Stimulated activated CD4-positive, alpha-beta T cell treated with anti-CD3 and anti-CD28 coated beads, Interleukin-15, amount 100 ng/mL, for 48 hours (primary cell): Measurements from ENCODE around the gene D2HGDH.

ENCODE experiments used
- DNase-seq, 2 donors: peaks; one replicate each; pipeline ENCODE4 v3.0.0-alpha.2; 2020; ENCODE audit warnings: low read depth in 2 of 2

D2HGDH gene

DNA sequence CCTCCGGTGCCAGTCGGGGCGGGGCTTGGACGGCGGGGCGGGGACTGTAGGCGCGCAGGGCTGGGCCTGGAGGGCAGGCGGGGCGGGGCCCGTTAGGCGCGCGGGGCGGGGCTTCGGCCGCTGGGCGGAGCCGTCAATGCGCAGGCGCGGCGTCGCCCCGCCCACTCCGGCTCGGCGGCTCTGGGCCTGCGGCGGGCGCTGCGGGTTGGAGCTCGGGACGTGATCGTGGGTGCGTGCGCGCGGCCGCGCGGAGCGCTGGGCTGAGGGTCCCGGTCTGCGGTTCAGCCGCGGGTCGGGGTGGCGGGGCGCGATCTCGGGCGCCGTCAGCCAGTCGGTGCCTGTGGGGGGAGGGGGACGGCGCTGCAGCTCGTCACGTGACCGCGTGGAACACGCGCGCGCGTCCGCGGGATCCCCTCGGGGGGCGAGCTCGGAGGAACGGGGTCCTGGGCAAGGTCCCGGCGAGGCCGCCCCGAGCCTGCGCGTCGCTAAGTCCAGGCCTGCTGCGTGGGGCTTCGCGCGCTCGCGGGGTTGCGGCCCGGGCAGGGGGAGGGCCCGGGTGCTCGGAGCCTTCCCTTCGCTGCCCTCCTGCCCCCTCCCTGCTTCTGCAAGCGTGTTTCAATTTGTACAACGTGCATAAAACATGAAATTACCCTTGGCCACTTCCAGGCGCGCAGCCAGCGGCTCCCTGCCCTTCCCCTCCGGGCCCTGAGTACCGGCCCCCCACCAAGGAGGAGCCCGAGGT is at the start of gene D2HGDH:
TSS of gene D2HGDH (plus strand) at position 164 of the 742 bp plus-strand sequence. CDS start 595 bp downstream, outside the sequence.
- peak; percentile 88 to 93 for DNase-seq

DNA sequence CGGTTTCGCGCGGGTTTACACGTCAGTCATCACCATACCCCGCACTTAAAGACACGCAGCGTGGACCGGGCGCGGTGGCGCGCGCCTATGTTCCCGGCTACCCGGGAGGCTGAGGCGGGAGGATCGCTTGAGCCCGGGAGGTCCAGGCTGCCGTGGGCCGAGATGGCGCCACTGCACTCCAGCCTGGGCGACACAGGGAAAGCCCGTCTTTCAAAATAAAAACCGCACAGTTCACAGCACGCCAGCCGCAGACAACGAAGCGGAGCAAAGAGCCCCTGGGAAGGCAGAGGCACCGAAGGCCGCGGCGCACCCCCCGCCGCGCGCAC is 48.1 kb upstream of the D2HGDH start:
- no peak for DNase-seq

DNA sequence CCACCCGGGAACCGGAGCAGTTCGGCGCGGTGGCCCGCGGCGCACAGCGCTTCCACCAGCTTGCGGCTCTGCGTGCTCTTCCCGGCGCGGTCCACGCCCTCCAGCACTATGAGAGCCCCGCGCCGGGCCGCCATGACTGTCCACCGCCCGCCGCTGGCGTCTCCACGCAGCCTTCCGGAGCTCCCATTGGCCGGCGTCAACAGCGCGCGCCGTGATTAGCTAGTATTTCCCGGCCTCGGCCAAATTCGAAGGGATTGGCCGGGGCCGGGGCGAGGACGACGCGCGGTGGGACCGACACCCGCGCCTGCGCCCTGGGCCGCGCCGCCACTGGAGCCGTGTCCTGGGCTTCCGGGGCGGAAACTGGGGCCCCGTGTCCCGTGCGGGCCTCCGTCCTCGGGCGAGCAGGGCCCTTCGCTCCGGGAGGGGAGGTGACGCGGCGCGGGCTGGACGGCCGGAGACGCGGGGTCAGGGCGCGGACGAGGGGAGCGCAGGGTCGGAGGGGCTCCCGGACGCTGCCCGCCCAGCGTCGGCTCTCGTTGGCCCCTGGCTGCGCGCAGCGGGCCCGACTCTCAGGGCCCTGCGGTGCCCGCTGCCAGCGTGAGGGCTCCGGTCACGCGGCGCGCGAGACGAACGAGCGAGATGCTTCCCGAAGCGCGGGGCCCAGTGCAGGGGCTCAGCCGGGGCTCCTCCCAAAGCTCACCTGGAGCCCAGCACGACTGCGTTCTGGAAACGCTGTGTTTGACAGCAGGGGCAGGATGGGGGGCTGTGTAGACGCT is 47.6 kb upstream of the D2HGDH start, which contains the start of gene DTYMK:
TSS of gene DTYMK (minus strand) at position 166 of the 776 bp plus-strand sequence. CDS start at position 134, 32 bp downstream.
- peak; percentile 88 to 93 for DNase-seq

DNA sequence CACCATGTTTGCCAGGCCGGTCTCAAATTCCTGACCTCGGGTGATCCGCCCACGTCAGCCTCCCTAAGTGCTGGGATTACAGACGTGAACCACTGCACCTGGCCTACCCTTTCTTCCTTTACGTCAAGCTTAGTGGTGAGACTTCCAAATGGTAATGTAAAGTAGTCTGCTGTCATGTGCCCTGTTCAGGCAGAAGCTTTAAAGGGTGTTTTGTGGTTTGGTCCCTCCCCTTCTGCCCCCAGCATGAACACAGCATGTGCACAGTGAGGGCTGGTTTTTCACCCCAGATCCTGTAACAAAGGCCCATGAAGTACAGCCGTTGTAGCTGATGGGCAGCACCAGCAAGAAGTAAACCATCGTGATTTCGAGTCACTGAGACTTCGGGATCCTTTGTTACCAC is 45.1 kb upstream of the D2HGDH start:
- DNase-seq: no peak

DNA sequence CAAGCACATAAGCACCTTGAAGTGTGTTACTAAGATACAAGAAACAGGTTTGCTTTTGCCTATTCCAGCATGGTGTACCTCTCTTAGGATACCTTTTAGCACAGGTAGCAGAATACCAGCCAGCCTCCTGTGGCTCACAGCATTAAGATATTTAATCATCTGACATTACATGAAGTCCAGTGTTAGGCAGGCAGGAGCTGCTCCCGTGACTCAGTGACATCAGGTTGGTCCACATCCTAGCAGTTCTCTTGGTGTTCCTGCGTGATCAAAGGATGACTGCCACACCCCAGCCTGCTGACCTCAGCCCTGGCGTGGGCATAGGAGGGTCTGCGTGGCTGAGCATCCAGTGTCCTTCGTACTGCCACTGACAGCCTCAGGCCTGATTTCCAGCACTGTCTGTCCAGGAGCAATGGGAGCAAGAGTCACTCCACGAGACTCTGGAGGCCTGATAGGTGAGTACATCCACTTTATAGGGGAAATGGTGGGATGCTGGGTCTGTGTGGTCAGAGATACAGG is 44.2 kb upstream of the D2HGDH start:
- no peak for DNase-seq

DNA sequence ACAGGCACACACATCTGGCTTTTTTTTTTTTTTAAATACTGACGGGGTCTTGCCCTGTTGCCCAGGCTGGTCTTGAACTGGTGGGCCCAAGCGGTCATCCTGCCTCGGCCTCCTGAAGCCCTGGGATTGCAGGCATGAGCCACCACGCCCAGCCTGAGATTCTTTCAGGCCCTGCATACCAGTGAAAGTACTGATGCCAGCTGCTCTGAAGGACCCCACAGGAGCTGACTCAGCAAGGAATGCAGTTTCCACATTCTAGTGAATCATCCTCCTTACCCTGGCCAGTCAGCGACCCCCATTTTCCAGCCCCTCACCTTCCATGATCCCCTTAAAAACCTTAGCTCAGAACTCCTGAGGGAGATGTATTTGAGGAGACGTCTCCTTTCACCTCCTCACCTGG is 42.0 kb upstream of the D2HGDH start:
- DNase-seq: no peak

DNA sequence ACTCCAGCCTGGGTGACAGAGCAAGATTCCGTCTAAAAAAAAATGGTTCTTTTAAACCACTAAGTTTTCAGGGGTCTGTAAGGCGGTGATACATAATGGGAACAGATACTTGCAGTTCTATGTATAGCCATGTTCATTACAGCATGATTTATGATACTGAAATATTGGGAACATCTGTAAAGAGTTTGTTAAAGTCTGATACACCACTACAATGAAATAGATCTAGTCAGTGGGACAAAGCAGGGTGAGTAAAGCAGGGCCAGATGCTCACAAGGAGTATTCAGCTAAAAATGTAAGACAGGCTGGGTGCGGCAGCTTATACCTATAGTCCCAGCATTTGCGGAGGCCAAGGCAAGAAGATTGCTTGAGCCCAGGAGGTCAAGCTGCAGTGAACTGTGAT is 38.8 kb upstream of the D2HGDH start:
- no peak for DNase-seq

DNA sequence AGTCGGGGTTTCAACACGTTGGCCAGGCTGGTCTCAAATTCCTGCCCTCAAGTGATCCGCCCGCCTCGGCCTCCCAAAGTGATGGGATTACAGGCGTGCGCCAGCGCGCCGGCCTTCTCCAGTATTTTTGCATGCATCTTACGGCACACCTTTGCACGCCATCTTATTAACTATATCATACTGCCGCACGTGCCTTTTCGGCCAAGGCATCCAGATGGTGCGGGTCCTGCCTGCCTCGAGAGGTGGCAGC is 33.4 kb upstream of the D2HGDH start:
- no peak for DNase-seq

DNA sequence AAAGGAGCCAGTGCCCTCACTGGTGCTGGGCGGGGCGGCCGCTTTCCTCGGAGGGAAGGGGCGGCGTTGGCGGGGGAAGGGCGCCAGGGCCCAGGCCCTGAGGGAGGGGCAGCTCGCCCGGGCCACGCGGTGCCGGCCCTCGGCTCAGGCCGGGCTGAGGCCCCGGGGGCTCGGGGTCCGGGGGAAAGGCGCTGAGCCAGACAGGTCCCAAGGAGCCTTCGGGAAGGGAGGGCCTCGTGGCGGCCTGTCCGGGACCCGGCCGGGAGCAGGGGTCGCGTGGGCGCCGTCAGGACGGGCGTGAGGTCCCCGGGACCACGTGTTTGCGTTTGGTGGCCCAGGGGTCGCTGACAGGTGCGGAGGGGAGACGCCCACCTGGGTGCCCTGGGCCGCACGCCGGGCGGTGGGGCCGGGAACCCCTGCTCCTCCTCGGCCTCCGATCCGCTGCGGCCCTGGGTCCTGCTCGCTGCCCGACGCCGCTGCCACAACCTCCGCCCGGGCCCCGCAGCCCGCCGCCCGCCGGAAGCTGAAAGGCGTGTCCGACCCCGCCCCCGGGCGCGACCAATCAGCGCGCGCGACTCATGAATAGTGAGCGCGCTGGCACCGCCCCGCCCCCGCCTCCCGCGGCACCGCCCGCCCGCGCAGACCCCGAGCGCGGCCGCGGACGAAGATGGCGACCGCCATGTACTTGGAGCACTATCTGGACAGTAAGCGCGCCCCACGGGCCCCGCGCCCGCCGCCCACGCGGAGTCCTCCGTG is 32.9 kb upstream of the D2HGDH start, which contains the start of gene ING5:
TSS of gene ING5 (plus strand) at position 641 of the 756 bp plus-strand sequence. CDS start at position 668, 27 bp downstream.
- DNase-seq: peak; percentile 92 to 96

DNA sequence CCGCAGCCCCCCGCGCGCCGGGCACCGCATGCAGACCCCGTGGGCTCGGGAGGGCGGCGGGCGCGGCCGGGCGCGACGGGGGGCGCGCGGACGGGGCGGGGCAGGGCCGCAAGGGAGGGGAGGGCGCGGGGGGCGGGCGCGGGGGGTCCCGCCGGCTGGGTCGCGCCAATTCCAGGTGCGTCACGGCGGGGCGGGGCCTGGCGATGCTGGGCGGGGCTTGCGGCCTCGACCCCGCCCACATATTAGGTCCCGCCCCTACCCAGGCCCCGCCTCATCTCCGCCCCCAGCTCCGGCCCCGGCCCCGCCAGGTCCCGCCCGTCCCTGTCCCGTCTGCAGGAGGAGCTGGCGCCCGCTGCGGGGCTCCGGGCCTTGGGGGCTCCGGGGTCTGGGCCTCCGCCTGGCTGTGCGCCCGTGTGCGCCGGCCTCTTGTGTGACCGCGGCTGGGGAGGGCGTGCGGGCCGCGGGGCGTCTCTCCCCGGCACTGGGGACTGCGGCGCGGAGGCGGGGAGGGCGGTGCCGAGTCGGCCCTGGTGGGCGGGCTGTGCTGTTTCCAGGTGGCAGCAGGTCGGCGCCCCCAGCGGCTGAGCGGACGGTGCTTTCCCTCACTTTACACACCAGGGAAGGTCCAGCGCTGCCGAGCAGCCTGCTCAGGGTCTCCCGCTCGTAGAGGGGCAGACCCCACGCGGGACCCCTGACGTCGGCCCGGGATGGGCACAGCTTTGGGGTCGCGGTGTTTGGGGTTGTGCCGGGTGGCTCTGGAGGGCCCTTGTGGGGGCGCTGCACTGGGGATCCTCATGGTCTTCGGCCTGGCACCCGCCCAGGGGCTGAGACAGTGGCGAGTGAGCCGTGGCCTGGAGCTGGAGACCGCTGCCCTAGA is 32.0 kb upstream of the D2HGDH start:
- peak; percentile 82 to 87 for DNase-seq

DNA sequence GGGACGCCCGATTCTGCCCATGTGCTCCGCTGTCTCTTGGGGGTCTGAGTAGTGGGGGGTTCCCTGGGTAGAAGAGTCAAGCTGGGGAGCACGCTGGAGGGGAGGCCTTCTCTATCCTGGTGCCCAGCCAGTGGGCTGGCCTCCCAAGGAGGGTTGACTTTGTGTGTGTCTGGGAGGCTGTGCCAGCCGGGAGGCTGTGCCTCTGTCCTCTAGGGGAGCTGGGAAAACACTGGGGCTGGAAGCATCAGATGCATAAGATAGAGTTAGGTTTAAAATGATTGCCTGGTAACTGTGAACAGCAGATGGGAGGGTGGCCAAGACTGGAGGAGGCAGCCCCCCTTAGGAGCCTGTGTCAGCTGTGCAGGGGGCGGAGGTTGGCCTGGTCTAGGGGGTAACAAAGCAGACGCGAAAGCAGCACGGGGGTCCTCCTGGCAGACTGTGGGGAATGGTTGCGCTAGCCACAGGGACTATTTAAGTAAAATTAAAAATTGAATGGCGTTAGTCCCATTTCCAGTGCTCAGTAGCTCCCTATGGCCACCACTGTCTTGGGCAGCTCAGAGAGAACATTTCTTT is 31.3 kb upstream of the D2HGDH start:
- DNase-seq: no peak

DNA sequence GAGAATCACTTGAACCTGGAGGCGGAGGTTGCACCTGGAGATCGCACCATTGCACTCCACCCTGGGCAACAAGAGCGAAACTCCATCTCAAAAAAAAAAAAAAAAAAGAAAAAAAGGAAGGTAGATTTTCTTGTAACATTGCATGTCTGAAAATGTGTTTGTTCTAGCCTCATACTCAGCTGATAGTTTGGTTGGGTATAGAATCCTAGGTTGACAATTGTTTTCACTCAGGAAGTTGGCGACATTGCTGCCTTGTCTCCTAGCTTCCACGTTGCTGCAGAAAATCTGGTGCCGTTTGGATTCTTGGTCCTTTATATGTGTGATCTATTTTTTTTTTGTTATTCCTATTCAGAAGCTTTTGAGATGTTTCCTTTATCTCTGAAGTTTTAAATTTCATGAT is 27.9 kb upstream of the D2HGDH start:
- DNase-seq: no peak

DNA sequence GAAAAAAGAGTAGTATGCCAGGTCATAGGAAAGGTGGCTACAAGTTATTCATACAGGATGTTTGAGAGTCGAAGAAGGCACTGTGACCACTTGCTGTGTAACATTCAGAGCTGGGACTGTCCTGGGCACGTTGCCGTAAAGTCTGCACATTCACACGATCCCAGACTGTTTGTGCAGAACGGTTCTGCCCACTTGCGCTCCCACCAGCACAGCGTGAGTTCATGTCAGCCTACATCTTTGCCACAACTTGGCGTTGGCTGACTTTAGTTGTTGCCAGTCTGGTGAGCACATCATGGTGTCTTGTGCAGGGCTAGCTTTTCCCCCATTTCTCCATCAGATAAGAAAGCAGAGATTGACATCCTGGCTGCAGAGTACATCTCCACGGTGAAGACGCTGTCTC is 25.6 kb upstream of the D2HGDH start:
- no peak for DNase-seq

DNA sequence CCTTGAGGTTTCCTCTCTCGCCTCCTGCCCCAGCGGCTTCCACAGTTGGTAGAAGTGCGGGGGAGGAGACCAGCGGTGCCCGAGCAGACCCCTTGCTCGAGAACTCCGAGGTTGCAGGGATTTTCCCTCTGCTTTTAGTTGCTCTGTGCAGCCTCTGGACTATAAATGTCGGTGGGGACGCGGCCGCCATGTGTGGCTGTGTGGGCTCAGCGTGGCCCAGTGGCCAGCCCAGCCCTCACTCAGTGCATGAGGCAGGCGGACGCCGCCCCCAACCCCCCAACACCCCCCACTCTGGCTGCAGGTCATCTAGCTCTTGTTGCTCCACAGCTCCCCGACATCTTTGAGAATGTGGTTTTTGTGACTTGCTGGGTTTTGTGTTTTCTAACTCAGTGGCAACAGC is 15.3 kb upstream of the D2HGDH start:
- no peak for DNase-seq

DNA sequence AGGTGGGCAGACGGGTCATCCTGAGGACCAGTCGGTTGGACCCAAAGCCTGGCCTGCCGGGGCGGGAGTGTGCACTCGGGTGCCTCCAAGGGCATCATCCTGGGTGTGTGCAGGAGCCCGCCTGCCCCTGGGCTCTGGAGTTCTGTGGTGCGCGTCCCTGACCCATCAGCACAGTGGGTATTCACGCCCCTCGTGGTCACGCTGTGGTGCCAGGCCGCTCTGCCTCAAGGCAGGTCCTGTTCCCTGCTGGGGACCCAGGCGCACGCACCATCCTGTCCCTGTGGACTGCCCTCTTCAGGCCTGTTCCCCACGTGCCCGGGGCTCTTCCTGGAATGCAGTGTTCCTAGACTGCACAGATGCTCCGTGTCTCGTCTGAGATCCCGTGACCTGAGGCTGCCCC is 14.3 kb upstream of the D2HGDH start:
- DNase-seq: no peak

DNA sequence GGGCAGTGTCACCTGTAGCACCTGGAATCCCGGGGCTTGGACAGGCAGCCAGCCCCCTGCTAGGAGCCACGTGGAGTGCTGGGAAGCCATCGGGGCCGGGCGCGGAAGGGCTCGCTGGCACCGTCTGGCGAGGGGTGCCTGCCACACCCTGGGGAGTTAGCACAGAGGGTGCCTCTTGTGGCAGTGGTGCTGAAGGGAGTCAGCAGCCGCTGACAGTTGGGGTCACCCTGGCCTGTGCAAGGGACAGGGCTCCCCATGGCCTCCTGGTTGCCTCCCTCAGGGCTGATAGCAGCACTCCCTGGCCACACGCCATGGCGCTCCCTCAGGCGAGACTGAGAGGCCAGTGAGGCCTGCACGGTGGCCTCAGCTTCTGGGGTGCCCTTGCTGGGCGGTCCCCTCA is 13.9 kb upstream of the D2HGDH start:
- DNase-seq: no peak

DNA sequence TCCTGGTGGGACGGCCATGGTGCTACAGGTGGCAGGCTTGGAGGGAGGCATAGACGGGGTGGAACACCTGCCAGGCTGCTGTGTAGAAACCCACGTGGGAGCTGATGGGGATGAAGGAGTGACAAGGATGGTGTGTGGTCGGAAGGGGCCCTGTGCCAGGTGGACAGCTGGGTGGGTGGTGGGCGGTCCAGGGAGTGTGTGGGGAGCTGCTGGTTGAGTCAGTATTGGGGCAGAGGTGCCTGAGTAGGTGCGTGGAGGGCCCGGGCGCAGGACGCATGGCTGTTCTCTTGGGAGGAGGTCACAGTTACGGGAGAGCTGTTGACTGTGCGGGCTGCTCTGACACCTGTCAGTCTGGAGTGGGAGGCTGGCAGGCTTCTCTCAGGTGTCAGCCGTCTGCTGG is 12.6 kb upstream of the D2HGDH start:
- no peak for DNase-seq

DNA sequence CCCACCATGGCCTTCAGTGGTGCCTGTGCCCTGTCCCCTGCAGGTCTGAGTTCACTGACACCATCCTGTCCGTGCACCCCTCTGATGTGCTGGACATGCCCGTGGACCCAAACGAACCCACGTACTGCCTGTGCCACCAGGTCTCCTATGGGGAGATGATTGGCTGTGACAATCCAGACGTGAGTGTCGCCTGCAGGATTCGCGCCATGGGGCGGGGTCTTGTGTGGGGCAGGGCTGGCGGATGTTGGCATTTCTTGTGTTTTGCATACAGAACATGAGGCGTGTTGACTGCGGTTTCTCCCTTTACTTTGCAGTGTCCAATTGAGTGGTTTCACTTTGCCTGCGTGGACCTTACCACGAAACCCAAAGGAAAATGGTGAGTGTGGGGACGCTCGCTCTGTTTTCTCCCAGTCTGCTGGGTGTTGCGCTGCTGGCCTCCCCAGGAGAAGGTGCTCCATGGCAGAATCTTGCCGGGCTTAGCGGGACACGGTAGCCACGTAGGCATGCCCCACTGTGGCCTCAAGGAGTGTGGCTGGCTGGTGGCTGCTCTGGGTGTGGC is 11.5 kb upstream of the D2HGDH start:
- DNase-seq: no peak

DNA sequence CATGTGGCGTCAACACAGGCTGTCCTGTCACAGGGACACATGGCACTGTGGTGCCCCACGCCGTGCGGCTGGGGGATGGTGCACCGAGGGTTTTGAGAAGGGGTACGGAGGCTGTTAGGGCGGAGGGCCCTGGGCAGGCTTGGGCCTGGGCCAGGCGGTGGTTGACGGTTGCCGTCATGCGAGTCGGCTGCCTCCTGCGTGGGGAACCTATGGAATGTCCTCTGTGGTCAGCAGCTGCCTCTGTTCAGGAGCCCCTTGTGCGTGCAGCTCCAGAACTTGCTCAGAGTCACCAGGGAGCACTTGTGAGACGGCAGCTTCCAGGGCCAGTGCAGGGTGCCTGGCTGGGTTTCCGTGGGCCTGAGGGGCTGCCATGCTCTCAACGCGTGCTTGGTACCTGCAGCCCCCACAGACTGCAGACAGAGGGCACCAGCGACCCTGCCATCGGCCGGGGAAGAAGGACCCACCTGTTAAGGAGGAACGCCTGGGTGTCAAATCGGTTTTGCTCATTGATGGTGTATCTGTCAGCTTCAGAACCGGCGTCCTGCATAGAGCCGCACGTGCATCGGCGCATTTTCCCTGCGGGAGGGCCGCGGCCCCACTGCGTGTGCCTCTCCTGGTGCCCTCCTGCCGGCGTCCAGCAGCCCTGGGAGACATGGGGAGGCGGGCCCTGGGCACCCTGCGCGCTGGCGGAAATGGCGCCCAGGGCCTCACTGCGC is 10.0 kb upstream of the D2HGDH start:
- no peak for DNase-seq
